SK-MEL-5 (cell line): ENCODE results near the gene OSCAR. TPM values are rescaled to one million over a fixed set of nuclear protein-coding genes. Genes with fewer than 3 reads are reported as not detected.
A peak's percentile ranks its signal among the peaks of the same experiment; 100 is the strongest.

Source experiments
- DNase-seq: peaks from one replicate; pipeline ENCODE4 v3.0.0-alpha.2; 2016; ENCODE audit warnings: low read depth, low spot score
- in situ Hi-C: cut with HindIII; loops from 2 replicates; pipeline ENCODE4 v1.10.0; 2016; ENCODE audit warnings: low sequenced_read_pairs, high pct_unique_total_duplicates, low pct_unique_long_range_greater_than_20kb
- polyA plus RNA-seq, 2 experiments: library from polyadenylated mRNA; depleted of rRNA; stranded (reverse); fragments of >200 nt; gene quantifications; 2 replicates each; pipeline ENCODE4 v1.2.3, GENCODE V29; 2015
- total RNA-seq: library from RNA; depleted of rRNA; stranded (reverse); fragments of >200 nt; shearing (Covaris generic); gene quantifications from 2 replicates; pipeline ENCODE4 v1.2.3, GENCODE V29; 2014; rRNA removed

Gene OSCAR
- not detected in 2 replicates for total RNA-seq
- not detected in 2 replicates for polyA plus RNA-seq (2015; cell fraction: cytosol; rRNA removed)
- polyA plus RNA-seq (2015; cell fraction: nucleus; rRNA removed), result not detected in 2 replicates

- no peak for DNase-seq
- in situ Hi-C loops, result no loop called here
These were observed at the start of gene OSCAR for GRCh38 chr19:54100561-54100960. OSCAR (minus strand) TSS chr19:54100803; CDS start chr19:54100792, 11 bp downstream.

GRCh38 chr19:54149021-54149812 lies 48.6 kb upstream of the OSCAR start:
- DNase-seq, result no peak
- in situ Hi-C loops, result no loop called here

GRCh38 chr19:54148158-54148557 lies 47.6 kb upstream of the OSCAR start:
- in situ Hi-C loops, result no loop called here
- no peak for DNase-seq

- in situ Hi-C loops, result no loop called here
- DNase-seq, result no peak
These were observed 47.1 kb upstream of the OSCAR start for GRCh38 chr19:54147676-54148075.

GRCh38 chr19:54145541-54146158 lies 45.0 kb upstream of the OSCAR start:
- in situ Hi-C loops, result no loop called here
- DNase-seq, result no peak

GRCh38 chr19:54142166-54142780 lies 41.7 kb upstream of the OSCAR start:
- DNase-seq, result no peak
- in situ Hi-C loops, result no loop called here

- DNase-seq, result no peak
- in situ Hi-C loops, result no loop called here
These were observed 40.8 kb upstream of the OSCAR start for GRCh38 chr19:54141356-54141755.

GRCh38 chr19:54138489-54139256 lies 38.1 kb upstream of the OSCAR start:
- DNase-seq, result no peak
- in situ Hi-C loops, result no loop called here

GRCh38 chr19:54137699-54138488 lies 37.3 kb upstream of the OSCAR start, which contains the start of gene CNOT3:
CNOT3 (plus strand) TSS chr19:54137762; CDS start chr19:54142979, 5,217 bp downstream.
- in situ Hi-C loops, result no loop called here

GRCh38 chr19:54136864-54137698 lies 36.5 kb upstream of the OSCAR start:
- in situ Hi-C loops, result no loop called here
- DNase-seq, result peak; percentile 100

More at GRCh38 chr19:54137699-54138488, 37.3 kb upstream of the OSCAR start, which contains the start of gene CNOT3:
- DNase-seq, result no peak

GRCh38 chr19:54136086-54136863 lies 35.7 kb upstream of the OSCAR start:
- DNase-seq, result no peak
- in situ Hi-C loops, result no loop called here

- in situ Hi-C loops, result no loop called here
- DNase-seq, result no peak
These were observed 33.5 kb upstream of the OSCAR start for GRCh38 chr19:54133957-54134590.

GRCh38 chr19:54133312-54133956 lies 32.8 kb upstream of the OSCAR start:
- peak; percentile 23 for DNase-seq
- in situ Hi-C loops, result no loop called here

GRCh38 chr19:54129617-54129996 lies 29.0 kb upstream of the OSCAR start:
- no peak for DNase-seq
- in situ Hi-C loops, result no loop called here
